GM18498 (cell line): ENCODE measurements around the gene ORC6.
A peak's percentile ranks its signal among the peaks of the same experiment; 100 is the strongest.

Source experiments
- ATAC-seq: cut with Tn5 transposase; IDR thresholded peaks from one replicate; pipeline ENCODE4 v1.9.1; 2021; ENCODE audit warnings: mild to moderate bottlenecking, moderate library complexity; ENCODE audit not compliant: unreplicated experiment

Gene ORC6

DNA sequence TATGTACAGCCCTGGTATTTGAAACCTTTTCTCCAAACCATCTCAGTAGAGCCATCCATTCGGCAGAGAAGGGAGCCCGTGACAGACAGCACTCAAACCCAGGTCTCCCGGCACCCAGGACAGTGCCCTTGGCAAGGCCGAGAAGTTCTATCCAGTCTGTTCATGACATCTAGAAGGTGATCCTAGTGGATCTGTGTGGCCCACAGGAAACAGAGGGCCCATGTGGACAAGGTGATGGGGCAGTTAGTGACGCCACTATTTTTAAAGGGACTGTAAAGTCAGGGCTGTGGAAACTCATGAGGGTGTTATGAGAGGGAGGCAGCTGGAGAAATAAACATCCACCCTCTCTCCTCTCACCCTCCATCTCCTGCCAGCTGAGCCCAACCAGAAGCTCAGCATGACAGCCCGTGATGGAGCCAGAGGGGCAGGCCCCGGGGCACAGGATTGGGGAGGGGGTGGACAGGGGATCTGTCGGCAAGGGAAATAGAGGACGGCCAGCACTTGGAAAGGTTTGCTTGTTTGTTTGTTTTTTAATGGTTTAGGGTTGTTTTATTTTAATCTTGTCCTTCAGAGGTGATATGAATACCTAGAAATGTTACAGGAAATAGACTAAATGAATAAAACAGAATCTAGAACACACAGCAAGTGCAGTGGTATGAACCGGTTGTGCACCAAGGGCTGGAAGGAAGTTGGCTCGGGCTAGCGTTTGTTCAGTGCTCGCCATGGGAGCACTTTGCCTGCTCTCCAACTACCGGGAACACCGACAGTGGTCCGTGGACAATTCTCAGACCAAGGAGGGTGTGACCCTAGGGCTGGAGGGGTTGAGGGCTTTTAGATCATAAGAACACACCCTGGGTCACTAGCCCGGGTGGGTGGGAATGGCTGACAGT, 41.6 kb downstream of the ORC6 start:
- ATAC-seq = no peak

DNA sequence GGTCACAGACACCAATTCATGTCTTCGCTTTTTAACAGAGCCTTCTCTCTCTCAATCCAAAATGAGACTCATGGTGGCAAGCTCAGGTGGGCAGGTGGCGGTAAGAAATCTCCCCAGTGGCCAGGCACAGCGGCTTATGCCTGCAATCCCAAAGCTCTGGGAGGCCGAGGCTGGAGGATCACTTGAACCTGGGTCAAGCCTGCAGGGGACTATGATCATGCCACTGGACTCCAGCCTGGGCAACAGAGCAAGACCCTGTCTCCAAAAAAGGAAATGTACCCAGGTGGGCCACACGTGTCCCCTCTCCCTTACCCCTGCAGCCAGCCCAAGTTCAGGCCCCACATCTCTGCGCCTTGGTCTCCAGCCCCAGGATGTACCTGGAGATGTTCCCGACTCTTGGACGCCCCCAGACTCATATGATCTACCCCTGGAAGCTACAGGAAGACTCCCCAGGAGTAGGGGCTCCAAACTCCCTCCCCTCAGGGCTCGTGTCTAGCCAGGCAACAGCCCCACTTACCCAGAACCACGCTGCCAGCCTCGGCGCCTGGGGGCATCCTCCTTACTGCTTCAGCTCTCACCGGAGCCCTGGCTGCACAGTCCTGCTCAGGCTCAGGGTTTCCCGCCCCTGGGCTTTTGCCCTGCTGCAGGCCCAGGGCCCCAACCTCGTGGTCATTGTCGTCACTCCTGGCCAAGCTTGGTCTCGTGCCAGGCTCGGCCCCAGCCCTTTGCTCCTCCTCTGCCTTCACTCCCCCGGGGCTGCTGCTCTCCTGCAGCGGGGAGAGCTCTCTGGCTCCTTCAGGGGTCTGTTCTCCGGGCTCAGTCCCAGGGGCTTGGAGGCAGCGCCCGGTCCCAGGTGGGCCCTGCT, 42.5 kb downstream of the ORC6 start:
- ATAC-seq = no peak

DNA sequence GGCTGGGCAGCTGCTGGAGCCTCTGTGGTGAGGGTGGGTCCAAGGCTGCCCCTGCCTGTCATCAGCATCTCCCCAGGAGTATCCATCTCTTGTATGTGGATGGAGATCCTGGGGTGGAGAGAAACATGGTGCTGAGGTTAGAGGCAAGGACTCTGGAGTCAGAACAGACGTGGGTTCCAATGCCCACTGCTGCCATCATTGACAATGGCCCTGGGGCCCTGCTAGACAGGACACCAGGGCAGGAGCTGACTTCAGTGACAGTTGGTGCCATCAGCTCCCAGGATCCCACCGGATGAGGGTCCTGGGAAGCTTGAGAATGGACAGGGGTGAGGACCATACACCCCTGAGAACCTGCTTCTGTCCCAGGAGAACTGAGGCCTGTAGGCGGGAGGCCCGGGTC, 43.1 kb downstream of the ORC6 start:
- ATAC-seq = no peak

DNA sequence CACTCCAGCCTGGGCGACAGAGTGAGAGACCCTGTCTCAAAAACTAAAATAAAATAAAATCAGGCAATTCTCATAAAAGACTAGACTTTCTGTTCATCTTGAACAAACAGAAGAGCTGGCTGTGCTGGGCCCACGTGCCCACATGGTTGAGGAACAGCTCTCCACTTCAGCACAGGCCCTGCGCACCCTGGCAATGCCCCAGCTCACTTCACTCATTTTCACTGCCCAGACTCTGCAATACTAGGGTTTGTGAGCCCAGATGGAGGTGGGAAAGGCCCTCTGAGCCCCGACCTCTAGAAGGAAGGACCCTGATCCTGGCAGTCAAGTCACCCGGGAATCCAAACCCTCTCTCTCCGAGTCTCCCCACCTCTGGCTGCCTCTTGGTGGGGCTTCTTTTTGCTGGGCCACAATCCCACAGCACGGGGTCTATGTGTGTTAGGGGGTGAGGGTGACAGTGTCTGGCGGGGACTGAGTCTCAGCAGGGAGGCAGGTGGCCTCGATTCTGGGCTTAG, 43.9 kb downstream of the ORC6 start:
- ATAC-seq = no peak

DNA sequence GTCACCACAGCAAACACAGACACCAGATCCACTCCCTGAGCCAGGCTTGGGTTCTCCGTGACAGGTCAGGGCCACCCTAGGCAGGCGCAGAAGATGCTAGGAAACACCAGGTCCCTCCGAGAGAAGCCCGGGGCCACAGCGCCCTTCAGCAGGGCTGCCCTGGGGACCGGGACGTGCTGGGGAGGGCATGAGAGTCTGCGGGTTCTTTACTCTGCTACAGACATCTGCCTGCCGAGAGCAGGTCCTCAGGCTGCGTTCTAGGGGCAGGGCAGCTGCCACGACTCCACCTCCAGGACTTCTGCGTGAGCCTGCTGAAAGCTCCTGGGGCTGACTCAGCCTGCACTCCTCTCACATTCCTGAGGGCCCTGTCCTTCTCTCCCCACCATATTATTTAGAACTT, 47.2 kb downstream of the ORC6 start:
- ATAC-seq = no peak

DNA sequence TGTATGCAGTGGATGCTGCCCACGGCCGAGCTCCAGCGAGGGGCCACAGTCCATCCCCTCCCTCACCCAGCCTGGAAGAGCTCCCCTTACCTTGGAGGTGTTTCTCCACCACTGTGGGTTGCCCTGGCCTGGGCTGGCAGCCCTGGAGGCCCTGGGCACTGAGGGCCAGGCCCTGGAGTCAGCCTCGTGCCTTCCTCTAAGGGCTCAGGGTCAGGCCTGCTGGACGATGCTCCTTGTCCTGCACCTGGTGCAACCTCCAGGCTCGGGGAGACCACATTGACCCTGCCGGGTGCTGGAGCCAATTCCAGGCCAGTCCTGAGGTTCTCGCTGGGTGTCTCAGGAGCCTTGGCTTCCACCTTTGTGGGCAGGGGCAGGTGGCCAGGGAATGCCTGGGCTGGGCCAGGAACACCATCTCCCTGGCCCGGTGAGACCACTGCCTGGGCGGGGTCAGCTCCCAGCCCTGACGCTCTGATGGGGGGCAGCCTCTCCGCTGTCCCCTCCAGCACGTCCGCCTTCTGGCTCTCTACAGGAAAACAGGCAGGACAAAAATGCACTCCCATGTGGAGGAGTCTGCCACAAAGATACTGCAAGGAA, 48.3 kb downstream of the ORC6 start:
- ATAC-seq = no peak

DNA sequence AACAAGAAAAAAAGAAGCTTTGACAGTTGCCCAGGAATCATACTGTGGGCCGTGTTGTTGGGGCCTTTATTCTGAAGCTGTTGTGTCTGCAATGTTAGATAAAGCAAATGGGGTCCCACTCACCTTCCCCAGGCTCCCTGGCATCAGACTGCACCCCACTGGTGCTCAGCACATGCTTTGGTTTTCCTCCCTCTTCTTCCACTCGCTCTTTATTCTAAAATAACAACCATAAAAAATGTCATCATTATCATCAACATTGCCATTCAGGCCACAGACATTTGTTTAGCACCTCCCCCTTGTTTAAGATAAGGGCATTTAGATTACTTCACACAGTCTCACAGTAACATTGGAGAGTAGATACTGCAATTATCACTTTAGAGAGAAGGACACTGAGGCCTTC, 50.5 kb downstream of the ORC6 start:
- no peak for ATAC-seq

DNA sequence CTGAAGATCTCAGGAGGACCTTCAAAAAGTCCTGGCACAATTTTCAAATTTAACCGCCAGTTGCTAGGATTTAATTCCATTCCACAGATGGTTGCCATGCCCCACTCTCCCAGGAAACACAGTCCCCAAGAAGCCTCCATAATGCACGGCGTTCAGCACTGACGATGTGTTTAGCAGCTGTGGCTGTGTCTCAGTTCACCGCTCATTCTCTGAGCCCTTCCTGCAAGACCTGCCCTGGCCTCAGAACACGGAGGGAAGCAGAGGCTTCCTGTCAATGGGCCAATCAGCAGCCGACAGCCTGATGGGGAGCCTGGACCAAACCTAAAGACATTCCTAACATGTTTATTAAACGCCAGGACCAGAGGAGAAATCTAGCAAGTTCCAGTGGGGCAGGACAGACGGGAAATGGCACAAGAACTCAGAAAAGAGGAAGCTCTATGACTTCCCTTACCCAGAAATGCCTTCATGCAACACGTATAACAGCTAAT, 53.8 kb downstream of the ORC6 start:
- peak; percentile 74 for ATAC-seq

DNA sequence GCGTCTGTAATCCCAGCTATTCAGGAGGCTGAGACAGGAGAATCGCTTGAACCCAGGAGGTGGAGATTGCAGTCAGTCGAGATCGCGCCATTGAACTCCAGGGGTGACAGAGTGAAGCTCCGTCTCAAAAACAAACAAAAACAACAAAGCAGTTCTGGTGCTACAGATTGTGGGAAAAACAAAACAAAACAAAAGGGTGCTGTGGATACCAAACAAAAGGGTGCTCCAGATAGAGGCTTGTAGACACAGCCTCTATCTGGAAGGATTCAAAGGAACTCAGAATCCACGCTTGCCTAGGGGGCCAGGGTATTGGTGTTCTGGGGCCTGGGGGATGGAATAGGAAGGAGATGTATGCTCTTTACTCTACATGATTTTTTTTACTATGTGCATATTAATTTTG, 56.2 kb downstream of the ORC6 start:
- no peak for ATAC-seq

DNA sequence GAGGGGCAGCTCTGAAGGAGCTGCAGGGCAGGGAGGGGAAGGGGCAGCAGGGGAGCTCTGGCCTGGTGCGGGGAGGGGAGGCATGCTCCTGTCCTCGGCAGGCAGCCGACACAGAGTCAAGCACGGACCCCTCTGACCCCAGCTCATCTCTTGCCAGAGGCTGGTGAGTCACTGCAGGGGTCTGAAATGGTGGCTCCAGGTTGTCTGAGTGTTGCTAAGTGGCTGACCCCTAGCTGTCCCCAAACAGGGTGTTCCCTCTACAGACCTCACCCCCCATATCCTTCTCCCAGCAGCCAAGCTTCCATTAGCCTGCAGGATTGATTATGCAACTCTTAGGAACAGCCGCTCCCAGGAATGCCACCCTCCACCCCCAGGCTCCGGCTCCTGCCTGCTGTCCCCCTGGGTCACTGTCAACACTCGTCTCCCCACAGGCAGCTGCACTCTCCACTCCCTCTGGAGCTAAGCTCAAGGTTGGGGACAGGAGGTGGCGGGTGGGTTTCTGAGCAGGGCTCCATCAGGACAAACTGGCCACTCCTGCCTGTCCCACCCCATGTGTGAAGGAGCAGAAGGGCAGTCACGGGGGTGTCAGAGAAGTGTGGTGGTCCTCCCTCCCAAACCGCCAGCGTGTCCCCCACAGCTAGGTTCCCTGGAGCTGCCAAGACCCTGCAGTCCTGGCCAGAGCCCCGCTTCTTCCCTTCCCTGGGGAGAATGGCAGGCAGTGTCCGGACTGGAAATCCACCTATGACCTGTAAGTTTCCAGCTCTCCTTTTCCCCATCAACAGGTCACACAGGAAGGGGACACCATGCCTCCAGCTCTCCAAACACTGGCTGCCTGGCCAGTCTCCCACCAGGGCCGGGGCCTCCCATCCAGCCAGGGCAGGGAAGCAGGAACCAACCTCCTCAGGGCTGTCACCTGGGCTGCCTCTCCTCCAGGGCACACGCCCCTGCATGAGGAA, 57.6 kb downstream of the ORC6 start:
- ATAC-seq = no peak
